GM18517 (cell line): ENCODE measurements around the gene ZFYVE19.

Experiments used
- ATAC-seq: cut with Tn5 transposase; IDR thresholded peaks from one replicate; pipeline ENCODE4 v1.9.1; 2021; ENCODE audit warnings: mild to moderate bottlenecking, moderate library complexity; ENCODE audit not compliant: unreplicated experiment

Gene ZFYVE19

DNA sequence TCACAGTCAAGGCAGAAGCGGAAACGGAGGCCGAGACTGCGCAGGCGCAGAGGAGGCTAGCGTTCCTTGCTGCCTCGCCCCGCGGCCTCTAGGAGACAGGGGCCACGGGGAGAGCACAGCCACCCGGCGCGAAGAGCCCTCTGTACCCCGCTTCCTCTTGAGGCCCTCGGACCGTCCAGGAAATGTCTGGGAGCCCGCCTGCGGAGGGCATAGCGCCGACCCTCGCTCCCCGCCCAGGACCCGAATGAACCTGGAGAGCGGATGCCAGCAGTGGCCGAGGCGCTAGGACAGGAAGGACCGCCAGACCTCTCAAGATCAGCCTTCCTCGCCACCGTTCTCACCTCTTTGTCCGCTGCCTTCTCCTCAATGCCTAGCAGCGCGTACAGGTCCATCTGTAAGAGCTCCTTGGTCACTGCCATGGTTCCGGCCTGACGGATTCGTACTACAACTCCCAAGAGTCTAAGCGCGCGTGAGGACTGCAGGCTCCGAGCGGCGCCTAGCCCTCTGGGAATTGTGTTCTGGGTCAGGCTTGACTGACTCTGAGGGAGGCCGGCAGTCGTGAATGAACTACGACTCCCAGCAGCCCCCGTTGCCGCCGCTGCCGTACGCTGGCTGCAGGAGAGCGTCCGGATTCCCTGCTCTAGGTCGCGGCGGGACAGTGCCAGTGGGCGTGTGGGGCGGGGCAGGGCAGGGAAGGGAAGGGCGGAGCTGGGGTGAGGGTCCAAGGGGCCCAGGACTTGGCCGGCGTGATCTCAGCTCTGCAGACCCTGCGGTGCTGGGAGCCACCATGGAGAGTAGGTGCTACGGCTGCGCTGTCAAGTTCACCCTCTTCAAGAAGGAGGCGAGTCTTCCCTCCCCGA, at the start of gene ZFYVE19, which contains the start of gene DNAJC17:
ZFYVE19 (plus strand) TSS at position 62 of the 860 bp plus-strand sequence; CDS start at position 563, 501 bp downstream.
DNAJC17 (minus strand) TSS at position 446 of the 860 bp plus-strand sequence; CDS start at position 419, 27 bp downstream.
- ATAC-seq: peak; percentile 94

DNA sequence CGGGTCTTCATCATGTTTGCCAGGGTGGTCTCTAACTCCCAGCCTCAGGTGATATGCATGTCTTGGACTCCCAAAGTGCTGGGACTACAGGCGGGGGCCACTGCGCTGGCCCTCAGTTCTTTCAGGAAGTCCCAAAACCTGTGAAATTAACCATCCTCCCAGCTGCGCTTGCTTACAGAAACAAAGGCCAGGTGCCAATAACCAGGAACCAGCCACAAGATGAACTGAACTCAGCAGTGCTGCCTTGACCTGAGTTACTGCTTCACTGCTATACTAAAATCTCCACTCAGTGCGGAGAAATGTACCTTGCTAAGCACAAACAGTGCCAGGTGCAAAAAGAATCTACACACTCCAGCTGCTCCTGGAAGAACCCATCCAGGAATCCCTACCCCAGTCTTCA, 46.9 kb upstream of the ZFYVE19 start:
- ATAC-seq: no peak

DNA sequence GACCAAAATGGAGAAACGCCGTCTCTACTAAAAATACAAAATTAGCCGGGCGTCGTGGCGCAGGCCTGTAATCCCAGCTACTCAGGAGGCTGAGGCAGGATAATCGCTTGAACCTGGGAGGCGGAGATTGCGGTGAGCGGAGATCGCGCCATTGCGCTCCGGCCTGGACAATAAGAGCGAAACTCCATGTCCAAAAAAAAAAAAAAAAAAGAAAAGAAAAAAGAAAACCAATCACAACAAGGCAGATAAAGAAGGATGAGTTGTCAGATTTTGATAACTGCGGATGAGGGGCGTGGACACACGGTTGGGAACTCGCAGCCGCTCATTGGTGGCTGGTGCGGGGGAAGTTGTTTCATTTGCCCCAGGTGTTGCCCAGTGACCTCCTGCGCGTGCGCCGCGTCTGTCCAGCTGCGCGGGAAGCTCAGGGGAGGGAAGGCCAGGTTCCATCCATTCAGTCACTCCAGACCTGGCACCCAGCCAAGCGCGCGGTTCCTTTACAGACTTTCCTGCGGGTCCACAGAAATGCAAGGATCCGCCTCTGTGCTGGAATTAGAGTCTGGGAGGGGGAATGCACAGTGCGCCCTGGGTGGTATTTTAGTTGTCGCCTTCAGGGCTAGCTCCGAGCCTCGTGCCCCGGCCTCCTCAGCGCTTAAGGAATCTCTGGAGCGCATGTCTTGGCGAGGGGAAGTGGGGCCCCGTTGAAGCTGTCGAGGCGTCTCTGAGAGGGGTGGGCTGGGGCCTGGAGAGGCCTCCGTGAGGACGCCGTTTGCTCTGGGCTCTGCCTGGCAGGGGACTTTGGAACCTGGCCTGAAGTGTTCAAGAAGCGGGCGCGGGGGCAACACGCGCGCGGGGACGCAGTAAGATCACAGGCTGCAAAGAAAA, 43.7 kb upstream of the ZFYVE19 start:
- ATAC-seq: no peak

- peak; percentile 41 for ATAC-seq
Measured at GRCh38 chr15:40763801-40764628, 42.9 kb upstream of the ZFYVE19 start, which contains the start of gene GCHFR. Gene GCHFR (plus strand): TSS chr15:40764068. CDS start chr15:40764181, 113 bp downstream.

- no peak for ATAC-seq
Measured at GRCh38 chr15:40764629-40765103, 42.2 kb upstream of the ZFYVE19 start.

- ATAC-seq: no peak
Measured at GRCh38 chr15:40766194-40766815, 40.6 kb upstream of the ZFYVE19 start.

DNA sequence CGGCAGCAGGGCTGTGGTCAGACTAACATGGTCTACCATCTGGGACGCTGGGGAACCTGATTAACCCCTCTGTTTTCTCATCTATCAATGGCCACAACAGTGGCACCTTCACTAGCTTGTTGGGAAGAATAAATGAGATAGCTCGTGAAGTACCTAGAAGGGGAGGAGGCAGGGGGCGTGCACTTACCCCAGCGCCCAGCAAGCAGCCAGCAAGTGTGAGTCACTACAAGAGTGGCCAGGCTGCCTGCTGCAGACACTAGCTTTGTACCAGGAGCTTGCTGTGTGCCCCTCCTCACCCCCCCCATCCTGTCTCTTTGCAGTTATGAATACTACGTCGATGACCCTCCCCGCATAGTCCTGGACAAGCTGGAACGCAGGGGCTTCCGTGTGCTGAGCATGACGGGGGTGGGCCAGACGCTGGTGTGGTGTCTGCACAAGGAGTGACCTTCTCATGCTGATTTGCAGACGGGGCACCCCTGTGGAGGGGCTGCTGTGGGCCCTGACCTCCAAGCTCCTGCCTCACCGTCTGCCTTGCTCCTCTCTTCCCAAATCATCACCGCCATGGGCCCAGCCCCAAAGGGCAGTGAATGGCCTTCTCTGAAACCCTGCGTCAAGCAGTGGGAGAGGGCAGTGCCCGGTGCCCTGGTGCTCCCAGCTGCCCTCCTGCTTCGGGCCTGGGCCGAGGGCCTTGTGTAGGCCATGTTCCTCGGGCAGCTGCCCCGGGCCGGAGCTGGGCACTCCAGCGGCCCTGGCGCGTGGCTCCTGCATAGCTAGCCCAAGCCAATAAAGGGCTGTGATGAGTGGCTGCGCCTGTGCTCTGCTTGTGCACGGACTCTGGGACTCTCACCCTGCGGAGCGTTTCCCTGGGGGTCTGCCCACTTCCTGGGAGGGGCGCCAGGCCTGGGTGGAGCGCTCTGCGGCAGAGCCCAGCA, 39.7 kb upstream of the ZFYVE19 start:
- no peak for ATAC-seq

DNA sequence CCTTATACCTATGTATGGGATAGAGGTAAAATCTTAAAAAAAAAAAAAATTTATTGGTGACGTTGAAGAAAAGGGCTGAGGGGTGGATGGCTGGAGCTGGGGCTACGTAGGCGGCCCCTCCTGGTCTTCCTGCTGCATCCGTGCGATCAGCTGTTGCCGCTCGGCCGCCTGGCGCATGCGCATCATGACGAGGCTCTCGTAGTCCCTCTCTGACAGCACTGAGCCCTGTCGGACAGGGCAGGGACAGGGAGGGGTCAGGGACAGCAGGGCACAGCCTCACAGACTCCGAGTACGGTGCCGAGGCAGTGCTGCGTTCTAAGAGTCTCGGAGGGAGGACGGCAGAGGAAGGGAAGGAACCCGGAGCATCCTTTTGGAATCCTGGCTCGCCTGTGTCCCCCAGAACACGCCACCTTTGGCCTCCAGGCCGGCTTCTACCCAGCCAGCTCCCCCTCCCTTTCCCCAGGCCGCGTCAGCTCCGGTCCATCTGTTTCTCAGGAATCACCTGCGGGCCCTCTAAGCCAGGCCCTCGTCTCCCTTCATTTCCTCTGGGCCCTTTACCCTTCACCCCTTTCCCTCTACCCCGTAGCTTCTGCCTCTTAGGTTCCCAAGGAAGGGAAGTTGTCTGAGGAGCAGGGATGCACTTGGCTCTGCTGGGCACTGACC, 38.9 kb upstream of the ZFYVE19 start:
- no peak for ATAC-seq

- ATAC-seq: no peak
Measured at GRCh38 chr15:40768521-40769273, 38.2 kb upstream of the ZFYVE19 start.

DNA sequence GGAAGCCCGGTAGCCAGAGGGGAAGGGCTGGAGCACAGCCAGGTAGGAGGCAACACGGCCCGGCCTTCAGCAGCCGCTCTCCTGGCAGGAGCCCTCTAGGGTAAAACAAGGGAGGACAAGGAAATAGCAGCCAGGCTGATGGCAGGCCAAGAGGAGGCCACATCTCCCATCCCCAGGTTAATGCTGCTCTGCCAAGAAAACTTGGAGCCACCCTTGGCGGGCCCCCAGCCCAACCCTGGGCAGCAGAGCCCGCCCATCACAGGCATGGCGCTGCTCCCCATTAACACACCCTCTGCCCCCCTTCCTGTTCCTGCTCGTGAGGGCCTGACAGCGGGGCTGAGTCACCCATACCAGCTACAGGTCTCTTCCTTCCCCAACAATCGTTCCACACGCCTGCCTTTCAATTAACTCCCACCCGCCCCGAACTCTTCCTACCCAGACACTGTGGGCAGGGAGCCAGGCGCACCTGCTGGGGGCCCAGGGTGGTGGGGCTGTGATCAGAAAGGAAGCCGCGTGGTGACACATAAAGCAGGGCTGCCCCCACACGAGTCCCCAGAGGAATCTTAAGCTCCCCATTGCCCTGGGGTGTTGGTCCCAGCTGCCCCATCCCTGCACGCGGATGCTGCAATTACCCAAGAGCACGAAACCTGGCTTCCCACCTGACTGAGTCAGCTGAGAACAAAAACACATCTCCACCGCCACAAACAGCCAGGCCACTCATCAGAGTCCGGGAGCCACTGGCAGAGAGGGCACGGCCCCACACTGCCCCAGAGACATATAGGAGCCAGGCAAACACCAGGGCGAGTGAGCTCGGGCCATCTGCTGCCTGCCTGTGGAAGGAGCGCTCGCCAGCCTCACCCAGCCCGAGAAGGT, 37.4 kb upstream of the ZFYVE19 start, which contains the start of gene C15orf62:
C15orf62 (plus strand) TSS at position 707 of the 873 bp plus-strand sequence. CDS start 516 bp downstream, outside the sequence.
- ATAC-seq: peak; percentile 39

- ATAC-seq: no peak
Measured at GRCh38 chr15:40770147-40770721, 36.7 kb upstream of the ZFYVE19 start.

- ATAC-seq: no peak
Measured at GRCh38 chr15:40771242-40771641, 35.6 kb upstream of the ZFYVE19 start.

DNA sequence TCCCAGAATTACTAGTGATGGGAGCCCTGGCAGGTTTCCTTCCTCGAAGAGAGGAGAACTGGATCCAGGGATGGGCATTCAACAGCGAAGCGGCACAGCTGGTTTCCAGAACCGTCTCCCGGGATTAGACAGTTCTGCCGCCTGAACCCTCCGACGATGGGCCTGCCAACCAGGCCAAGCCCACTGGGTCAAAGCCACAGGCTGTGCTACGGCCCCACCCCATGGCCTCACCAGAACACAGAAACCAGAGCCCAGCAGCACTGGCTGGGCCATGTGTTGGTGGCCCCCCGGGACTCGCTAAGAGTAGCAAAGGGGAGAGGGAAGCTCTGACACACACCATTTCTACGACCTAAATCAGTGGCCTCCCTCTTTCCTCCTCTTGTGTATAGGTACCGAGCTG, 34.9 kb upstream of the ZFYVE19 start:
- no peak for ATAC-seq

GRCh38 chr15:40773496-40773895, 33.4 kb upstream of the ZFYVE19 start:
- no peak for ATAC-seq

- no peak for ATAC-seq
Measured at GRCh38 chr15:40773902-40774301, 33.0 kb upstream of the ZFYVE19 start.

DNA sequence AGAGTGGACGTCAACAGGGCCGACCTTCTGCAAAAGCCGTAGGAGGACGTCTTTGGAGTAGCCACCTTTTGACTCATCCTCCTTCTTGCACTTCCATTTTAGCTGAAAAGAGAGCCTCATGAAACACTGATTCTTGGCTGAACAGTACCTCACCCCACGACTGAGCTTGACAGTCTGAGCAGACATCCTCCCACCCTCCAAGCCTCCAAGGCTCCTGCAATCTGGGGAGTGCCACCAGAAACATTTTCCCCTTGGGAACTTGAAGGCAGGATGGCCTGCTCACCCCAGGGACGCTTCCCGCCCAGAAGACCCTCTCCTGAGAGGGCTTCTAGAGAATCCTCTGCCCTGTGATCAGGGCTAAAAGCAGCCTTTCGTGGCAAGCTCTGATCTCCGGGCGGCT, 31.9 kb upstream of the ZFYVE19 start:
- no peak for ATAC-seq
